Astrocyte of the spinal cord (primary cell): ENCODE results near the gene GABRB1.
A peak's percentile ranks its signal among the peaks of the same experiment; 100 is the strongest.

ENCODE experiments used
- DNase-seq: peaks from one replicate; pipeline ENCODE4 v3.0.0; 2011; ENCODE audit warnings: low read depth, low spot score
- H3K4me3 ChIP-seq: 2 replicates; pipeline ENCODE4 v1.5.1; 2011; ENCODE audit warnings: low read depth, mild to moderate bottlenecking, low read length, moderate library complexity
- CTCF ChIP-seq: IDR thresholded peaks from 2 replicates; pipeline ENCODE4 v1.5.1; 2012; ENCODE audit warnings: low read depth, mild to moderate bottlenecking, low read length, inconsistent platforms
- in situ Hi-C: cut with HindIII; loops from 2 replicates; pipeline ENCODE4 v1.10.0; 2017; ENCODE audit warnings: low sequenced_read_pairs

The GABRB1 gene

DNA sequence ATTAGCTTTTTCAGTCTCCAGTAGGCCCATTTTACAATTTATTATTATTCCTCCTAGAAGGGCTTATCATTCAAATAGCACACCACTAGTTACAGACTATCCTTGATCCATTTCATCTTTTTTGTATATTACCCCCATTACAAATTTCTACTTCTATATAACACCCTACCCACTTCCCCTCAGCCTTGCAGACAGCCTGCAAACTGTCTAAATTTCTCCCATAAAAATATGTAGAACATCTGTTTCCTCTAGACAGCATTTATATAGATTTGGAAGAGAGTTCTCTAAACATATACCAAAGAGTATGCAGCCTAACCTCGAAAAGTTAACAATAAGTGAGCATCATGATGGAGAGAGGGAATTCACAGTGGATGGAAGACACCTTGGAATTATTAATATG is 401.4 kb downstream of the GABRB1 start:
- H3K4me3 ChIP-seq = no peak overlapping the region
- in situ Hi-C loops = no loop called here
- TF ChIP-seq CTCF = no peak
- DNase-seq = no peak

GRCh38 chr4:47434931-47435330 is 403.6 kb downstream of the GABRB1 start:
- DNase-seq = no peak
- TF ChIP-seq CTCF = no peak
- no peak overlapping the region for H3K4me3 ChIP-seq
- in situ Hi-C loops = no loop called here

DNA sequence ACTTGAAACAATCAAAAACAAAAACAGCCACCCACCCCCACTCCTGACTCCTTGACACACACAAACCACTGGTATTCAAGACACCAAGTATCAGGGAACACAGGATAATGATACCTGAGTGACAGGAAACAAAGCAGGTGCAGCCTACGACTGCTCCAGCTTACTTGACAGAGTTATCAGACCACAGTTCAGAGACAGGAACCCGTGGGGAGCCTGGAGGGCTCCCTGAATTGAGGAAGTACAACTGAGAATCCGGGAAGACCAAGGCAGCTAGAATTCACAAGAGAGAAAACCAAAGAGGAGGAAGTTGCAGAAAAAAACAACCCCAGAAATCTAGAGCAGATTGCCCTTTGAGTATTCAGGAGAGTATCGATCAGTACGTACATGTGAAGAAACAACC is 411.6 kb downstream of the GABRB1 start:
- no peak for TF ChIP-seq CTCF
- in situ Hi-C loops = no loop called here
- no peak overlapping the region for H3K4me3 ChIP-seq
- DNase-seq = no peak

DNA sequence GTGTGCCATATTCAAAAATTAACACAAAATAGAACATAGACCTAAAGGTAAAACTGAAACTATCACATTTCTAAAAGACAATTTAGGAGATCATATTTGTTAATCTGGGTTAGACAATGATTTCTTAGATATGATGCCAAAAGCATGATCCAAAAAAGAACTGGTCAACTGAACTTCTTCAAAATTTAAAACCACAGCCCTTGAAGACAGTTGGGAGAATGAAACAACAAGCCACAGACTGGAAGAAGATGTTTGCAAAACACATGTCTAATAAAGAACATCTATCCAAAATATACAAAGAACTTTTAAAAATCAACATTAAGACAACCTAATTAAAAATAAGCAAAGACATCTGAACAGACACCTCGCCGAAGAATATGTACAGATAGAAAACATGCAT is 412.7 kb downstream of the GABRB1 start:
- in situ Hi-C loops = no loop called here
- no peak for TF ChIP-seq CTCF

DNA sequence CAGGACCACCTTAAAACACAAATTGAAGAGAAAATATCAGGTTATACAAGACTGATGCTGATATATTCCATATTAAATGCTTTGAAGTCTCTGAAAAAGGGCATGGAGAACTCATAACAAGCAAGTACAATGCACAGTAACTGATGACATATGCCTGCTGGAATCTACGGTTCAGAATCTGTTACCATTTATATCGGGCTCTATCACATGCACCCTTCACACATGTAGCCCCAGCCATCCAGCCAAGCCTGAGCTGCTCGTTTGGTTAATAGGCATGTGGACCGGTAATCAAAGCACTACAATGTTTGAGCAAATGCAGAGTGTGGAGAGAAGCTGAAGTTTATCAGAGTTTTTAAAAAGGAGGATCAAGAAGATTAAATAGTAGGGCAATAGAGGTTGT is 420.3 kb downstream of the GABRB1 start:
- in situ Hi-C loops = no loop called here
- no peak for TF ChIP-seq CTCF
- DNase-seq = no peak
- no peak overlapping the region for H3K4me3 ChIP-seq

More for the DNA sequence above, 412.7 kb downstream of the GABRB1 start:
- no peak for DNase-seq
- H3K4me3 ChIP-seq = no peak overlapping the region

DNA sequence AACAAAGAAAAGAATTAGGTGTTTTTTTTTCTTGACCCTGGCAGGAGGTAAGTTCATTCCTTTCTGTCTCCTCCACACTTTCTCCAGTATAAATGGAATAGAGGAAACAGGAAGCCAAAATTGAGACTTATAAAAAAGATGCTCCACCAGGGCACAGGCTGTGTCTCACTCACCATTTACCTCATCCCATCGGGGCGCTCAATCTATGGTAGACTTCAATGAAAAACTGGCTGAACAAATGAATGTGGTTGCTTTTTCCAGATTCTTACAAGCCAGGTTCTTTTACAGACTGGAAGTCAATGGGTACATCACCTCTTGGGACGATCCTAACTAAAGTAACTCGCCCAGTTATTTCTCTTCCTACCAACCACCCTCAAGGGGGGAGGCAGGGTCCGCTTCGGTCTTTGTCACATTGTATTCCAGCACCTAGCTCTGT is 431.4 kb downstream of the GABRB1 start:
- in situ Hi-C loops = no loop called here
- H3K4me3 ChIP-seq = peak overlapping the region; percentile 82
- no peak for TF ChIP-seq CTCF
- no peak for DNase-seq

GRCh38 chr4:47463235-47463956 is 432.0 kb downstream of the GABRB1 start, which contains the start of gene COMMD8:
COMMD8 (minus strand) TSS chr4:47463702; CDS start chr4:47463651, 51 bp downstream.
- peak within 1 kb of the TSS; percentile 82 for H3K4me3 ChIP-seq
- peak; percentile 97 for DNase-seq
- in situ Hi-C loops = no loop called here
- peak; percentile 36 for TF ChIP-seq CTCF
